C4-2B (cell line): ENCODE data around the gene CCDC148.

Experiments used
- ZFX ChIP-seq: fragments of 450-650 bp; IDR thresholded peaks from 2 replicates; pipeline ENCODE4 v1.6.1; 2017
- TF ChIP-seq, protein P1 (sequence below): fragments of 450-650 bp; conservative IDR thresholded peaks from 2 replicates; pipeline ENCODE4 v1.5.1; 2017; ENCODE audit warnings: mild to moderate bottlenecking

DNA sequence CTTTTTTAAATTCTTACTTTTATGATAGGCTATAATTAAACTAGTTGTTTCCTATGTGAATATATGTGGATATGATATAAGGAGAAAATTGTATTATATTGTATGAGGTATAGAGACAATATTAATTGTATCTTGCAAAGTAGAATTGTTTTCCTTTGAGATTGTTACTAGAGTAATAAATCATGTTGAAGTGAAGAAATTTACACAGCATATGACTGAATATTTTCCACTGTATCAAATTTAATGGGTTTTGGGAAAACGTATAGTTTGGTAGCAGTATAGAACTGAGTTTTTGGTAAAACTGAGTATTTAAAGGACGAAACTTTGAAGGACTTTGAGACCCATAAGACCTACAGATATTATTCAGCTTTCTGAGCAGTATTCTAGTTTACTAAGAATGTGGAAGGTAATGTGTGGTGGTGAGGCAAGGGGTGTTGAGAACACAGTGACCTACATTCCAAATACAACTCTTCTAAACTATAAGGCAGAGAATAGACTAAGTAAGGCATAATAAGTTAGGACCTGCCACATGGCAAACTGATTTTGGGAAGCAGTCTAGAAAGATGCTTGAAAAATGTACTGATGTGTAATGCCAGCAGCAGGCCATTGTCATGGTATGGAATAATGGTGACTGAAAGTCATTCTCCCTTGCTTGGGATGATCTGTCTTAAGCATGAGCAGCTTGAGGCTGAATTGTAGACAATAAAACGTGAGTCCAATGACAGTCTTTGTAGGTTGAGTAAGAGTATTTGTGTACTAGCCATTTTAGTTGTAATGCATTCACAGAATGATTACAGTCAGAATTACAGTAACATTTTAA lies 29.8 kb upstream of the CCDC148 start:
- TF ChIP-seq, protein P1, sequence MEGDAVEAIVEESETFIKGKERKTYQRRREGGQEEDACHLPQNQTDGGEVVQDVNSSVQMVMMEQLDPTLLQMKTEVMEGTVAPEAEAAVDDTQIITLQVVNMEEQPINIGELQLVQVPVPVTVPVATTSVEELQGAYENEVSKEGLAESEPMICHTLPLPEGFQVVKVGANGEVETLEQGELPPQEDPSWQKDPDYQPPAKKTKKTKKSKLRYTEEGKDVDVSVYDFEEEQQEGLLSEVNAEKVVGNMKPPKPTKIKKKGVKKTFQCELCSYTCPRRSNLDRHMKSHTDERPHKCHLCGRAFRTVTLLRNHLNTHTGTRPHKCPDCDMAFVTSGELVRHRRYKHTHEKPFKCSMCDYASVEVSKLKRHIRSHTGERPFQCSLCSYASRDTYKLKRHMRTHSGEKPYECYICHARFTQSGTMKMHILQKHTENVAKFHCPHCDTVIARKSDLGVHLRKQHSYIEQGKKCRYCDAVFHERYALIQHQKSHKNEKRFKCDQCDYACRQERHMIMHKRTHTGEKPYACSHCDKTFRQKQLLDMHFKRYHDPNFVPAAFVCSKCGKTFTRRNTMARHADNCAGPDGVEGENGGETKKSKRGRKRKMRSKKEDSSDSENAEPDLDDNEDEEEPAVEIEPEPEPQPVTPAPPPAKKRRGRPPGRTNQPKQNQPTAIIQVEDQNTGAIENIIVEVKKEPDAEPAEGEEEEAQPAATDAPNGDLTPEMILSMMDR = no peak
- TF ChIP-seq ZFX = no peak
